HG02623 (cell line): ENCODE measurements around the gene MESD.

ENCODE experiments used
- ATAC-seq: cut with Tn5 transposase; IDR thresholded peaks from one replicate; pipeline ENCODE4 v1.9.1; 2021; ENCODE audit warnings: moderate library complexity; ENCODE audit not compliant: unreplicated experiment

Gene MESD

GRCh38 chr15:80992006-80992405 is 2.4 kb upstream of the MESD start:
- no peak for ATAC-seq

GRCh38 chr15:80991421-80991820 is 1.8 kb upstream of the MESD start:
- ATAC-seq = no peak

- ATAC-seq = no peak
Measured at GRCh38 chr15:80990955-80991354, 1.3 kb upstream of the MESD start.

GRCh38 chr15:80989081-80989517 is 520 bp downstream of the MESD start:
- ATAC-seq = no peak

- no peak for ATAC-seq
Measured at GRCh38 chr15:80988148-80988796, 1.3 kb downstream of the MESD start.

GRCh38 chr15:80986487-80986886 is 3.1 kb downstream of the MESD start:
- no peak for ATAC-seq

GRCh38 chr15:80985981-80986380 is 3.6 kb downstream of the MESD start:
- no peak for ATAC-seq

- ATAC-seq = no peak
Measured at GRCh38 chr15:80984856-80985255, 4.8 kb downstream of the MESD start.

GRCh38 chr15:80982839-80983238 is 6.8 kb downstream of the MESD start:
- ATAC-seq = no peak

GRCh38 chr15:80982205-80982604 is 7.4 kb downstream of the MESD start:
- ATAC-seq = no peak

GRCh38 chr15:80979538-80980200 is 9.9 kb downstream of the MESD start:
- ATAC-seq = no peak

GRCh38 chr15:80978685-80979329 is 10.8 kb downstream of the MESD start:
- no peak for ATAC-seq

- ATAC-seq = no peak
Measured at GRCh38 chr15:80977627-80978036, 12.0 kb downstream of the MESD start.

GRCh38 chr15:80976851-80977250 is 12.8 kb downstream of the MESD start:
- ATAC-seq = no peak

GRCh38 chr15:80974914-80975313 is 14.7 kb downstream of the MESD start:
- ATAC-seq = no peak

GRCh38 chr15:80972276-80972675 is 17.3 kb downstream of the MESD start:
- no peak for ATAC-seq

- no peak for ATAC-seq
Measured at GRCh38 chr15:80971143-80971542, 18.5 kb downstream of the MESD start.

- ATAC-seq = no peak
Measured at GRCh38 chr15:80970658-80971057, 19.0 kb downstream of the MESD start.

- no peak for ATAC-seq
Measured at GRCh38 chr15:80970018-80970657, 19.5 kb downstream of the MESD start.

GRCh38 chr15:80969316-80969715 is 20.3 kb downstream of the MESD start:
- no peak for ATAC-seq

- ATAC-seq = no peak
Measured at GRCh38 chr15:80967991-80968510, 21.6 kb downstream of the MESD start.
